H1 (cell line): Measurements from ENCODE around the gene CDV3. TPM values are rescaled to one million over a fixed set of nuclear protein-coding genes. Genes with fewer than 3 reads are reported as not detected.

Experiments
- CTCF ChIA-PET: fragments of 300-600 bp; sonication (Branson Sonifier 250); formaldehyde crosslinking; loops from one replicate; lab custom pipeline; 2021; ENCODE audit not compliant: partially characterized antibody; lab: Charles Lee
- POLR2A ChIA-PET: fragments of 300-600 bp; sonication (Branson Sonifier 250); formaldehyde crosslinking; loops from one replicate; lab custom pipeline; 2021; ENCODE audit warnings: inconsistent platforms; ENCODE audit not compliant: partially characterized antibody; lab: Charles Lee
- DNase-seq, 2 experiments: peaks; one replicate each; pipeline versions ENCODE4 v3.0.0 to v3.0.0-alpha.2; 2010 to 2022; ENCODE audit warnings: low spot score in 2 of 2, low read depth in 1 of 2, mixed read lengths in 1 of 2
- FAIRE-seq: peaks from 2 replicates; lab custom pipeline; 2011; peaks lifted over from hg19 to GRCh38; lab: Jason Lieb, UNC
- H2AFZ ChIP-seq: 2 replicates; pipeline ENCODE4 v1.8.1; 2012; ENCODE audit warnings: low read length, inconsistent platforms
- H2AK5ac ChIP-seq: 2 replicates; pipeline ENCODE4 v1.6.1; 2013; ENCODE audit warnings: low read depth, low read length
- H2BK120ac ChIP-seq: replicated peaks from 2 replicates; pipeline ENCODE3; 2013; ENCODE audit warnings: low read depth, low read length, inconsistent platforms
- H2BK12ac ChIP-seq: 2 replicates; pipeline ENCODE4 v1.6.1; 2013; ENCODE audit warnings: low read depth, low read length
- H2BK15ac ChIP-seq: 2 replicates; pipeline ENCODE4 v1.6.1; 2013; ENCODE audit warnings: low read length
- H2BK20ac ChIP-seq: 2 replicates; pipeline ENCODE4 v1.6.1; 2013; ENCODE audit warnings: low read length
- H2BK5ac ChIP-seq: 2 replicates; pipeline ENCODE4 v1.6.1; 2013; ENCODE audit warnings: low read depth, low read length
- H3K14ac ChIP-seq: 2 replicates; pipeline ENCODE4 v1.6.1; 2013; ENCODE audit warnings: inconsistent platforms; ENCODE audit not compliant: insufficient read length
- H3K18ac ChIP-seq: 2 replicates; pipeline ENCODE4 v1.6.1; 2013; ENCODE audit warnings: low read length; ENCODE audit errors: extremely low read depth
- H3K23ac ChIP-seq: 2 replicates; pipeline ENCODE4 v1.6.1; 2013; ENCODE audit warnings: inconsistent platforms; ENCODE audit not compliant: insufficient read length
- H3K23me2 ChIP-seq: 2 replicates; pipeline ENCODE4 v1.6.1; 2013; ENCODE audit warnings: low read depth, low read length
- H3K27ac ChIP-seq: 2 replicates; pipeline ENCODE4 v1.6.1; 2011; ENCODE audit warnings: low read depth, low read length, inconsistent platforms
- H3K27me3 ChIP-seq, 4 experiments: replicated peaks in 1 of 4; 1 replicate in 1 of 4; 2 replicates in 3 of 4; pipeline versions ENCODE4 v1.6.1 to v1.8.1; 2011 to 2013; ENCODE audit warnings: low read length in 3 of 4, mild to moderate bottlenecking in 3 of 4, inconsistent platforms in 2 of 4, mixed read lengths in 2 of 4, moderate library complexity in 1 of 4; ENCODE audit not compliant: control insufficient read depth in 3 of 4, insufficient read depth in 3 of 4; ENCODE audit errors: extremely low read depth in 1 of 4
- H3K36me3 ChIP-seq, 4 experiments: 2 replicates each; pipeline versions ENCODE4 v1.6.1 to v1.8.1; 2011 to 2013; ENCODE audit warnings: mild to moderate bottlenecking in 4 of 4, low read length in 3 of 4, moderate library complexity in 2 of 4, control low read depth in 1 of 4, inconsistent platforms in 1 of 4; ENCODE audit not compliant: insufficient read depth in 4 of 4, control insufficient read depth in 2 of 4
- H3K4ac ChIP-seq: replicated peaks from 2 replicates; pipeline ENCODE3; 2013; ENCODE audit warnings: low read length, low read depth, mixed read lengths, inconsistent platforms; ENCODE audit not compliant: insufficient read length
- H3K4me1 ChIP-seq, 4 experiments: replicated peaks in 1 of 4; 1 replicate in 1 of 4; 2 replicates in 3 of 4; pipeline versions ENCODE4 v1.6.1 to v1.8.1; 2011 to 2013; ENCODE audit warnings: low read length in 3 of 4, inconsistent platforms in 2 of 4, mixed read lengths in 1 of 4; ENCODE audit not compliant: insufficient read depth in 4 of 4, control insufficient read depth in 3 of 4
- H3K4me2 ChIP-seq, 2 experiments: 2 replicates each; pipeline versions ENCODE4 v1.6.1 to v1.8.1; 2011 to 2013; ENCODE audit warnings: low read depth in 2 of 2, low read length in 2 of 2, control low read depth in 1 of 2, inconsistent platforms in 1 of 2, mild to moderate bottlenecking in 1 of 2; ENCODE audit not compliant: insufficient read depth in 1 of 2
- H3K4me3 ChIP-seq, 4 experiments: fragments of 200-600, 300-600 bp in 1 of 4; sonication (generic), shearing (Covaris generic), sonication (Bioruptor Twin) in 1 of 4; 2 replicates each; pipeline versions ENCODE4 v1.5.1 to v1.8.1; 2011 to 2016; ENCODE audit warnings: low read length in 4 of 4, low read depth in 3 of 4, control low read depth in 2 of 4, inconsistent platforms in 2 of 4, mild to moderate bottlenecking in 2 of 4, mixed read lengths in 1 of 4, moderate library complexity in 1 of 4; ENCODE audit not compliant: insufficient read depth in 2 of 4; ENCODE audit errors: extremely low read depth in 1 of 4
- H3K56ac ChIP-seq: replicated peaks from 2 replicates; pipeline ENCODE3; 2013; ENCODE audit warnings: low read depth, mild to moderate bottlenecking, mixed read lengths, low read length, inconsistent platforms; ENCODE audit not compliant: insufficient read length
- H3K79me1 ChIP-seq: 2 replicates; pipeline ENCODE4 v1.6.1; 2013; ENCODE audit warnings: low read depth, low read length, control low read depth
- H3K79me2 ChIP-seq, 2 experiments: 2 replicates each; pipeline versions ENCODE4 v1.6.1 to v1.8.1; 2012 to 2013; ENCODE audit warnings: low read length in 2 of 2, mild to moderate bottlenecking in 2 of 2, inconsistent platforms in 1 of 2; ENCODE audit not compliant: insufficient read depth in 2 of 2, control insufficient read depth in 1 of 2
- H3K9ac ChIP-seq, 4 experiments: replicated peaks in 1 of 4; 1 replicate in 1 of 4; 2 replicates in 3 of 4; pipeline versions ENCODE4 v1.6.1 to v1.8.1; 2011 to 2013; ENCODE audit warnings: low read depth in 3 of 4, low read length in 3 of 4, control low read depth in 2 of 4, mild to moderate bottlenecking in 2 of 4, moderate library complexity in 2 of 4, inconsistent platforms in 1 of 4; ENCODE audit errors: extremely low read depth in 1 of 4
- H3K9me3 ChIP-seq, 2 experiments: 2 replicates each; pipeline versions ENCODE4 v1.6.1 to v1.8.1; 2012 to 2013; ENCODE audit warnings: mild to moderate bottlenecking in 2 of 2, moderate library complexity in 2 of 2, control low read depth in 1 of 2, inconsistent platforms in 1 of 2, low read depth in 1 of 2, low read length in 1 of 2, mixed read lengths in 1 of 2; ENCODE audit not compliant: insufficient read depth in 2 of 2
- H4K20me1 ChIP-seq, 2 experiments: replicated peaks in 1 of 2; 2 replicates each; pipeline versions ENCODE3 to v1.8.1; 2011 to 2013; ENCODE audit warnings: inconsistent platforms in 2 of 2, low read length in 2 of 2, mild to moderate bottlenecking in 1 of 2; ENCODE audit not compliant: insufficient read depth in 2 of 2, control insufficient read depth in 1 of 2
- H4K5ac ChIP-seq: 2 replicates; pipeline ENCODE4 v1.6.1; 2013; ENCODE audit warnings: low read length, low read depth, mixed read lengths, inconsistent platforms; ENCODE audit not compliant: insufficient read length
- H4K8ac ChIP-seq: 2 replicates; pipeline ENCODE4 v1.8.0; 2013; ENCODE audit warnings: mild to moderate bottlenecking, moderate library complexity, low read length, inconsistent platforms; ENCODE audit not compliant: insufficient read depth; ENCODE audit errors: extremely low read depth
- H4K91ac ChIP-seq: replicated peaks from 2 replicates; pipeline ENCODE3; 2013; ENCODE audit warnings: low read length, mixed read lengths, inconsistent platforms; ENCODE audit not compliant: insufficient read length
- BRCA1 ChIP-seq: IDR thresholded peaks from 2 replicates; pipeline ENCODE4 v1.6.1; 2012; ENCODE audit warnings: low read depth, low read length, improper control_type of control experiment
- CBX8 ChIP-seq: fragments of 300-800, 300-1000 bp; sonication (generic); IDR thresholded peaks from 2 replicates; pipeline ENCODE4 v1.7.1; 2016; ENCODE audit warnings: low read depth, low read length, borderline replicate concordance
- CHD1 ChIP-seq: IDR thresholded peaks from 2 replicates; pipeline ENCODE4 v1.6.1; 2012; ENCODE audit warnings: low read depth, low read length, improper control_type of control experiment
- EP300 ChIP-seq, 2 experiments: IDR thresholded peaks; 1 replicate in 1 of 2; 2 replicates in 1 of 2; pipeline ENCODE4 v1.6.1; 2011 to 2012; ENCODE audit warnings: low read depth in 2 of 2, low read length in 2 of 2, mild to moderate bottlenecking in 2 of 2, borderline replicate concordance in 1 of 2, inconsistent platforms in 1 of 2, moderate library complexity in 1 of 2
- GTF2F1 ChIP-seq: IDR thresholded peaks from 2 replicates; pipeline ENCODE4 v1.6.1; 2012; ENCODE audit warnings: low read depth, low read length, improper control_type of control experiment, borderline replicate concordance
- NRF1 ChIP-seq: IDR thresholded peaks from 2 replicates; pipeline ENCODE4 v1.6.1; 2011; ENCODE audit warnings: mild to moderate bottlenecking, low read depth, low read length, improper control_type of control experiment
- POLR2A ChIP-seq, 2 experiments: IDR thresholded peaks; 1 replicate in 1 of 2; 2 replicates in 1 of 2; pipeline ENCODE4 v1.6.1; 2011; ENCODE audit warnings: low read depth in 2 of 2, low read length in 2 of 2, mild to moderate bottlenecking in 2 of 2; ENCODE audit errors: control extremely low read depth in 1 of 2
- RFX5 ChIP-seq: IDR thresholded peaks from 2 replicates; pipeline ENCODE4 v1.6.1; 2011; ENCODE audit warnings: low read depth, low read length, improper control_type of control experiment, borderline replicate concordance
- TCF12 ChIP-seq: IDR thresholded peaks from 2 replicates; pipeline ENCODE4 v1.6.1; 2011; ENCODE audit warnings: low read depth, mild to moderate bottlenecking, low read length
- WGBS, 2 experiments: shearing (Covaris generic) in 1 of 2; methylation state at CpG; one replicate each; pipeline versions ENCODE4 v1.1.6 to v1.1.7; 2013 to 2015; ENCODE audit warnings: low lambda C conversion rate in 2 of 2, mixed read lengths in 2 of 2, inconsistent platforms in 1 of 2, low coverage in 1 of 2, missing lambda C conversion rate in 1 of 2; ENCODE audit not compliant: insufficient replicate concordance in 2 of 2, insufficient coverage in 1 of 2, insufficient read length in 1 of 2; ENCODE audit errors: extremely low coverage in 1 of 2, missing lambda C conversion rate in 1 of 2; 5-methylcytosine and 5-hydroxymethylcytosine counted together
- polyA plus RNA-seq, 7 experiments: library from polyadenylated mRNA; depleted of rRNA in 3 of 7; stranded (reverse) in 5 of 7; unstranded in 2 of 7; fragments of >200 nt in 5 of 7; fragments of 200-250 nt in 2 of 7; gene quantifications; 1 replicate in 5 of 7; 2 replicates in 1 of 7; 4 replicates in 1 of 7; pipeline versions ENCODE4 v1.2.1 to v1.2.3, GENCODE V29; 2011 to 2013; ENCODE audit warnings: missing spikeins in 2 of 7, mixed read lengths in 2 of 7
- total RNA-seq: library from RNA; stranded (reverse); fragmentation: NEBNext Ultra II Directional; extraction: Animal tissue kit (Norgen Biotek cat#: 25700); gene quantifications from 2 replicates; pipeline ENCODE4 v1.2.1, GENCODE V29; 2021
- TF ChIP-seq, protein P1 (sequence below): IDR thresholded peaks from 2 replicates; pipeline ENCODE4 v1.6.1; 2012; ENCODE audit warnings: low read length, inconsistent platforms

The CDV3 gene
- total and polyA plus RNA-seq, 2 of the 8 experiments (the other 6 are each of a cell fraction or from before 2014, with no cell fraction given) = 29.4 to 163 TPM

DNA sequence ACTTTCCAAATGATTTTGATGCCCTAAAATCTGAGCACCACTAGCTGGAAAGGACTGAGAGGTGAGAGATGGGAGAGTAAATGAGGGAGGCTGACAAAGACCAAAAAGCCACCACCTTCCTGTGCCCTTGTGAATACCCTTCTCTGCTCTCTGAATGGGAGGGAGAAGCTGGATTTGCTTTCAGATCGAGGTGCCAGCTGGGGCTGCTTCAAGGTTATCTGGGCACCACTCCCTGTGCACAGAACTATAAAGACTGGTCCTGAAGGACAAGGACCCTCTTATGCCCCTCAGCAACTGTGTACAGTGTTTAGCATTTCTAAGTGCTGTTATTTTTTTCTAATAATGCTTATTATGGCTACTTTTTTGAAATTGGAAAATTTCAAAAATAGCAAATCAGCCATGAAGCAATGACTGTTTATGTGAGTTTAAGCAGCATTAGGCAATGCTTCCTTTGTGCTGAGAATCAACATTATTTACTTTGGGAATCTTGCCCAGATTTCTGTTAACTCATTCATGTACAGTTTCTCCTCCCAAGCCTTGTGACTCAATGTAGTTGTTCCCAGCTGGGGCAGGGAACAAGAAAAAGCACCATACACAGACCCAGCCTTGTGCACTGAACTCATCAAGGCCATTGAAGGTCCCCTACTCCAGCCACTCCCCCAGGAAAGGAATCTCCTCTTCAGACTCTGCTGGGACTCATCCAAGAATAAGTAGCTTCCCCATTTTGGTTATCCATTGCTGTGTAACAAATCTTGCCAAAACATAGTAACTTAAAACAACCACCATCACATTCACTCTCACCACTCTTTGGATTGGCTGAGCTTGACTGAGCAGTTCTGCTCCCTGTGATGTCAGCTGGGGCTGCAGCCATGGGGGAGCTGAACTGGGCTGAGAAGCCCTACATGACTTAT, 37.3 kb upstream of the CDV3 start:
- POLR2A ChIA-PET = interaction anchor here (1.2 kb wide), 1 partner anchor 41 kb away, joined by 3 read pairs; no protein-coding TSS in a partner anchor
- H3K9me3 ChIP-seq = no peaks in the 10 kb centered on the region
- H3K56ac ChIP-seq = peak overlapping the region; percentile 10
- FAIRE-seq (no peak), DNase-seq (no peak)
- WGBS, 2 experiments = 68% methylated on average over 1 of the region's 1 CpG; no CpG with 5 or more reads in 1 of the 2 experiments
- H2BK15ac ChIP-seq = no peak overlapping the region
- no peak overlapping the region for H4K5ac ChIP-seq
- no peak overlapping the region for H3K18ac ChIP-seq
- no peaks in the 10 kb centered on the region for H3K27me3 ChIP-seq
- H3K79me1 ChIP-seq = no peaks in the 10 kb centered on the region
- no peaks in the 10 kb centered on the region for H3K79me2 ChIP-seq
- H3K23me2 ChIP-seq = peaks cover 1% of the 10 kb centered on the region; the same call in 1 of the 2 replicates
- no peak overlapping the region for H3K4me2 ChIP-seq
- no peak overlapping the region for H2AK5ac ChIP-seq
- no peak overlapping the region for H3K9ac ChIP-seq
- peak overlapping the region; percentile 25; the same call in 1 of the 2 replicates for H2AFZ ChIP-seq
- no peak overlapping the region for H3K14ac ChIP-seq
- no peak overlapping the region for H2BK120ac ChIP-seq
- no peak overlapping the region for H3K23ac ChIP-seq
- H4K8ac ChIP-seq = no peak overlapping the region; the same call in 1 of the 2 replicates
- H4K20me1 ChIP-seq = no peaks in the 10 kb centered on the region
- H2BK20ac ChIP-seq = no peak overlapping the region
- 0 out of 2 replicates have a peak overlapping the region, but pooled peaks have one; percentile 9 for H2BK12ac ChIP-seq
- CTCF ChIA-PET = interaction anchor here (0.8 to 1.6 kb wide), 2 partner anchors 42 to 79 kb away, joined by 3 to 4 read pairs; no protein-coding TSS in a partner anchor
- H2BK5ac ChIP-seq = no peak overlapping the region
- H3K4me1 ChIP-seq = no peaks in the 10 kb centered on the region
- H3K36me3 ChIP-seq = no peaks in the 10 kb centered on the region
- H4K91ac ChIP-seq = no peak overlapping the region
- H3K4ac ChIP-seq = no peak overlapping the region
- no peak overlapping the region for H3K4me3 ChIP-seq
- no peak overlapping the region for H3K27ac ChIP-seq
- TF ChIP-seq GTF2F1 (no peak), POLR2A (IDR thresholded peaks at IDR 0.05; ENCODE audit: control extremely low read depth in 1 of 2, low read depth in 2 of 2, low read length in 2 of 2) (no peak), BRCA1 (no peak), CHD1 (no peak), NRF1 (no peak), EP300 (IDR thresholded peaks at IDR 0.05; ENCODE audit: borderline replicate concordance in 1 of 2, low read depth in 2 of 2, low read length in 2 of 2) (no peak), TCF12 (no peak), RFX5 (no peak), CBX8 (no peak)
- TF ChIP-seq, protein P1, sequence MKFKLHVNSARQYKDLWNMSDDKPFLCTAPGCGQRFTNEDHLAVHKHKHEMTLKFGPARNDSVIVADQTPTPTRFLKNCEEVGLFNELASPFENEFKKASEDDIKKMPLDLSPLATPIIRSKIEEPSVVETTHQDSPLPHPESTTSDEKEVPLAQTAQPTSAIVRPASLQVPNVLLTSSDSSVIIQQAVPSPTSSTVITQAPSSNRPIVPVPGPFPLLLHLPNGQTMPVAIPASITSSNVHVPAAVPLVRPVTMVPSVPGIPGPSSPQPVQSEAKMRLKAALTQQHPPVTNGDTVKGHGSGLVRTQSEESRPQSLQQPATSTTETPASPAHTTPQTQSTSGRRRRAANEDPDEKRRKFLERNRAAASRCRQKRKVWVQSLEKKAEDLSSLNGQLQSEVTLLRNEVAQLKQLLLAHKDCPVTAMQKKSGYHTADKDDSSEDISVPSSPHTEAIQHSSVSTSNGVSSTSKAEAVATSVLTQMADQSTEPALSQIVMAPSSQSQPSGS = no peak
